HG02981 (cell line): ENCODE results near the gene NUF2.
"Not testable (repeated sequence)": the region's sequence is repeated elsewhere in the genome, so short reads cannot be mapped to it uniquely, and the experiment has no call there.

Source experiments
- ATAC-seq: cut with Tn5 transposase; IDR thresholded peaks from one replicate; pipeline ENCODE4 v1.9.1; 2021; ENCODE audit warnings: mild to moderate bottlenecking, moderate library complexity; ENCODE audit not compliant: unreplicated experiment

NUF2 gene

DNA sequence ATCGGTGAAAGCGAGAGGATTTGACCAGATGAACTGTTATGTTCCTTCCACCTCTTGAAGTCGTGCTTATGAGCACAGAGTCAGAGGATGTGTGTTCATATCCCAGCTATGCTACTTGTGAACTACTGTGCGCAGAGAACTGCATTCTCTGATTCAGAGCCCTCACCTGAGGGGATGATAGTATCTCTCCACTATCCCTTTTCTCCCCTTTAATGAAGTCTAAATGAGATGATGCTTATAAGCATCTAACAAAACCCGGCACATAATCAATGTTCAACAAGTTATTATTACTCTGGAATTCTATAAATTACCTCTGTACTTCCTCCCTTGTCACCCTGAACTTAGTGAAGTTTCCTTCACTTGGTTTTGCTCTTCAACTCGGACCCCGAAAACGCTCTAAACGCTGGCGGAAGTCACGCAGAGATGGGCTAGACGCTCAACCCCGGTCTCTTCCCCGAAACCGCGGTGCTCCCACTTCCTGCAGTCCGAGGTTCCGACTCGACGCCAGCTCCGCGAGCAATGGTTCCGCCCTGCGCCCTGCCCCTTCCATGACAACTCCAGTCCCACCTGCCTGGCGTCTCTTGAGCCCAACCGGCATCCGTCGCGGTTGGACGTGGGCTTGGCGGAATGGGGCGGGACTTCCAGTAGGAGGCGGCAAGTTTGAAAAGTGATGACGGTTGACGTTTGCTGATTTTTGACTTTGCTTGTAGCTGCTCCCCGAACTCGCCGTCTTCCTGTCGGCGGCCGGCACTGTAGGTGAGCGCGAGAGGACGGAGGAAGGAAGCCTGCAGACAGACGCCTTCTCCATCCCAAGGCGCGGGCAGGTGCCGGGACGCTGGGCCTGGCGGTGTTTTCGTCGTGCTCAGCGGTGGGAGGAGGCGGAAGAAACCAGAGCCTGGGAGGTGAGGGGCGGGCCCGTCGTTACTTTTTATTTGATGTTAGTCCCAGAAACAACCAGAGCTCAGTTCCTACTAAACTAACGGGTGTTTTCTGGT is at the start of gene NUF2:
NUF2 (plus strand) TSS at position 644 of the 995 bp plus-strand sequence. CDS start 4,098 bp downstream, outside the sequence.
- peak; percentile 92 for ATAC-seq

DNA sequence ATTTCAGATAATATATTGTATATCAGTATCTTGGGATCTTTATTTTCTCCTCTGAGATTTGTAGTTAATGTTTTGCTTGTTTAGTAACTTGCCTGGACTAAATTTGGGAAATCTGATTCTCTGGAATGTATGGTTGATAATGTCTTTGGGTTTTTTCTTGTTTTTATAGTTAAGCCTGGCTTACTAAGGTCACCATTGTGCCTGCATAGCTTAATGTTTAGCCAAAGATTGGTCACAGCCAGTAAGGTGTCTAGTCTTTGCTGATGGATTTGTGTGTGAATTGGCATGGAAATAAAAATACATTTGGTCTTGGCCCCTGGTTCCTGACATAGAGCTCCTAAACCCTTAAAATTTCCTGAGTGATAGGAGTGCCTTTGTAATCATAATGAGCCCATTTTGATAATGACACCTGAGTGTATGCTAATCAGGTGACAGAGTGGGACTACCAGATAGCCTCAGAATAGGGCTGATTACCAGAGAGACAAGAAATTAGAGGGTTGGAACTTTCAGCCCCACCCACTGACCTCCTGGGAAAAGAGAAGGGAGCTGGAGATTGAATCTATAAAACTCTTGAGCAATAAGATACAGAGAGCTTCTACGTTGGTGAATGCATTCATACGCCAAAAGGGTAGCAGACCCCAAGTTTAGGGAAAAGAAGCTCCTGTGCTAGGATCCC is 47.9 kb upstream of the NUF2 start:
- no peak for ATAC-seq

- no peak for ATAC-seq
Measured at GRCh38 chr1:163275222-163275621, 46.5 kb upstream of the NUF2 start.

DNA sequence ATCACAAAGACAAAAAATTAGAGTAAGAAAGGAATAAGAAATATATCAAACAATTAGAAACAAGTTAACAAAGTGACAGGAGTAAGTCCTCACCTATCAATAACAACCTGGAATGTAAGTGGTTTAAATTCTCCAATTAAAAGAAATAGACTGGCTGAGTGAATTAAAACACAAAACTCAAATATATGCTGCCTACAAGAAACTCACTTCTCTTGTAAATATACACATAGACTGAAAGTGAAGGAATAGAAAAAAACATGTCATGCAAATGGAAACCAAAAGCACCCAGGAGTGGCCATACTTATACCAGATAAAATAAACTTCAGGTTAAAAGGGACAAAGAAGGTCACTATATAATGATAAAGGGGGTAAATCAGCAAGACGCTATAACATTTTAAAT is 43.2 kb upstream of the NUF2 start:
- no peak for ATAC-seq

DNA sequence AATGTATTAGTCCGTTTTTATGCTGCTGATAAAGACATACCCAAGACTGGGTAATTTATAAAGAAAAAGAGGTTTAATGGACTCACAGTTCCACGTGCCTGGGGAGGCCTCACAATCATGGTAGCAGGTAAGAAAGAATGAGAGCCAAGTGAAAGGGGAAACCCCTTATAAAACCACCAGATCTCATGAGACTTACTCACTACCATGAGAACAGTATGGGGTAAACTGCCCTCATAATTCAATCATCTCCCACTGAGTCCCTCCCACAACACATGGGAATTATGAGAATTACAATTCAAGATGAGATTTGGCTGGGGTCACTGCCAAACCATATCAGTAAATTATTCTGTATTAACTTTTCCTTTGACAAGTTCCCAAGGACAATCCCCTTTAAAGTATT is 36.9 kb upstream of the NUF2 start:
- ATAC-seq = not testable (repeated sequence)

- ATAC-seq = no peak
Measured at GRCh38 chr1:163290025-163290640, 31.6 kb upstream of the NUF2 start.

DNA sequence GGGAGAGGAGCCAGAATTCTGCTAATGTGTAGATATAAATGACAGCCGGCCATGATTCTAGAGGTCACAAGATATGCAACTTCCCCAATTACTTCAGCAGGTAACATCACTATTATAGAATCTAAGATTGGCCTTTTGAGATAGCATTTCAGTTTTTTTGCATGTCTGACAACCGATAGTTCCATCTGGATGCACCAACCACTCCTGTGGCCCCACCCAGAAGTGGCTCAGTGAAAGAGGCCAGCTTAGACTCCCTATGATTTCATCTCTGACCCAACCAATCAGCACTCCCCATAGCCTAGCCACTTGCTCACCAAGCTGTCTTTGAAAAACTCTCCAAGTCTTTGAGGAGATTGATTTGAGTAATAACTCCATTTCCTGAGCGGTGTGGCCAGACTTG is 30.3 kb upstream of the NUF2 start:
- ATAC-seq = no peak

DNA sequence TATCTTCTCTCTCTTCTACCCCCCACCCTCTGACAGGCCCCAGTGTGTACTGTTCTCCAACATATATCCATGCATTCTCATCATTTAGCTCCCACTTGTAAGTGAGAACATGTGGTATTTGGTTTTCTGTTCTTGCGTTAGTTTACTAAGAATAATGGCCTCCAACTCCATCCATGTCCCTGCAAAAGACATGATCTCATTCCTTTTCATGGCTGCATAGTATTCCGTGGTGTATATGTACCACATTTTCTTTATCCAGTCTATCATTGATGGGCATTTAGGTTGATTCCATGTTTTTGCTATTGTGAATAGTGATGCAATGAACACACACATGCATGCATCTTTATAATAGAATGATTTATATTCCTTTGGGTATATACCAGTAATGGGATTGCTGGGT is 29.6 kb upstream of the NUF2 start:
- ATAC-seq = not testable (repeated sequence)

DNA sequence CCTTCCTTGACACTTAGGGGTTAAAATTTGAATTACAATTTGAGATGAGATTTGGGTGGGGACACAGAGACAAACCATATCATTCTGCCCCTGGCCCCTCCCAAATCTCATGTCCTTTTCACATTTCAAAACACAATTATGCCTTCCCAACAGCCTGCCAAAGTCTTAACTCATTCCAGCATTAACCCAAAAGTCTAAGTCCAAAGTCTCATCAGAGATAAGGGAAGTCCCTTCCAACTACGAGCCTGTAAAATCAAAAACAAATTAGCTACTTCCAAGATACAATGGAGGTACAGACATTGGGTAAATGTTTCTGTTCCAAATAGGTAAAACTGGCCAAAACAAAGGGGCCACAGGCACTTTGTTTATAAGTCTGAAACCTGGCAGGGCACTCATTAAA is 28.3 kb upstream of the NUF2 start:
- not testable (repeated sequence) for ATAC-seq

DNA sequence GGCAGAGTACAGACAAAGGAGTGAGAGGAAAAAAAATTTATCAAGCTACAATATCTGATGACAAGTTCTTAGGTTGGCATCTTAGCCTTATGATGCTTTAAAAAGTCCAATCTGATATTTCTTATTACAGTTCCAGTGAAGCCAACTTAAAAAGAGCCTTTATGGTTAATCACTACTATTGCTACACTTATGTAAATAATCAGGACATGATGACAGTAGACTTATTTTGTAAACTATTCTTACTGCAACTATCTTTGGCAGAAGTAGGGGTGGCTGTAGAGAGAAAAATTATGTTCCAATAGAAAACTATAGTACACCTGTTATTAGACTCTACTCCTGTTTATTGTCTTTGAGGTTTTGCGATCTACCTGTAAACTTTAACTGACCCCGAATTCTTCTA is 25.8 kb upstream of the NUF2 start:
- no peak for ATAC-seq

DNA sequence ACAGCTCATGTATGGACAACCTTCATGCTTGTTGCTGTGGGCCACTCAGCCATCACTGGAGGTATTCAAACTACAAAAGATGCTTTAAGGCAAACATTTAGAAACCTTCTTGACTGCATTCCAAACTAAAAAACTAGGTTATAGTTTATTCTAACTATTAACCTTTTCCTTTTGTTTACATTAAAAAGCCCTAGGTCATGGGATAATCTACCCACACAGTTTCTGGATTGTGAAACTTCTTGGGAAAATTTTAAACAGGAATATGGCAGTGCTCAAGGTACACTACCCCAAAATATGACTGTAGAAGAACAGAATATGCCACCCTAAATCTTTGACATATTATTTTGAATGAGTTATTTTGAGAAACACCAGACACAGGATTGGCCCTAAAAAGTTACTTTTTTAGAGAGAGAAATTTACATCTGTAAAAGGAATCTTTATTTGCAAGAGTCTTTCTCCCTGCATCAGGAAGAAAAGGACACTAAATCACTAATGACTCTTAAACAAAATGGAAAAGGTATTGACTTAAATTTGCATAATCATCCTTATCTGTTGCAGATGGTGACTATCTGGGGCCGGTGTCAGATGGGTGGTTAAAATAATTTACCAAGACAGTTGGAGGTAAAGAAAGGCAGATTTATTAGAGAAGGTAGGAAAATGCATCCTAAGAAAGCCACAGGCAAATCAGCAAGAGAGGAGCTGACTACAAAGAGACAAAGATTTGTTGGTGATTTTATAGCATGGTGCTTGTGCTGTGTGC is 25.1 kb upstream of the NUF2 start:
- ATAC-seq = no peak

DNA sequence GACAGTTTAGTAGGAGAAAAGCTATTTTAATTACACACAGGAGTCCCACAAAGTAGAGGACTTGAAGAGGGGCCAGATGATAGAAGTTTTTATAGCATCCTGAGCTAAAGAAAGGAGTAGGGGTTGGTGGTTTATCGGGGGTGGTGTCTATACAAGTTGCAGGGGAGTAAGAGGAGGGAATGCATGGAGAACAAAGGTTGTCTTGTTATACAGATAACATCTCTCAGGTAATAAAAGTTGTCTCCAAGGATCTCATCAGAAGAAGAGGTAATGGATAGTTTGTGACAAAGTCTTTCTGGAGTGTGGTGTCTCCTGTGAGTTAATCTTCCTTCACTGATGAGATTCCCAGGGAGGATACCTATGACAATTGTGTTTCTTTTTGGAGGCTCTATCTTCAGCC is 23.4 kb upstream of the NUF2 start:
- no peak for ATAC-seq

DNA sequence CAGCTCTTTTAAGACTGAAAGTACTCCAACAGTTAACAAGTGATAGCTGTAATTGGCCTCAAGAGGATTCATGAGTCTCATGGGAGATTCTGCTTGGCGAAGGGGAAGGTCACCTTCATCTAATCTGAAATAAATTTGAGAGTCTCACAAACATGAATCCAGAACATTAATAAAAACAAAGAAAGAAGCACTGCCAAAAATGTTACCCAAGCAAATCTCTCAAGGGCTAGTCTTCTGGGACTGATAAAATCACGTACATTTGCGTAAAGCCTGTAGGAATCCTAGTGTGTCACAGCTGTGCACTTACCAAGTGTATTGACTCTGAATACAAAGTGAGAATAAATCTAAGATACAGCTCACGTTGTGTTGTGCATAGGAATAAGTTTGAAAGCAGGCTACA is 21.2 kb upstream of the NUF2 start:
- no peak for ATAC-seq

GRCh38 chr1:163303561-163303960 is 18.2 kb upstream of the NUF2 start:
- no peak for ATAC-seq

- no peak for ATAC-seq
Measured at GRCh38 chr1:163305441-163305840, 16.3 kb upstream of the NUF2 start.

DNA sequence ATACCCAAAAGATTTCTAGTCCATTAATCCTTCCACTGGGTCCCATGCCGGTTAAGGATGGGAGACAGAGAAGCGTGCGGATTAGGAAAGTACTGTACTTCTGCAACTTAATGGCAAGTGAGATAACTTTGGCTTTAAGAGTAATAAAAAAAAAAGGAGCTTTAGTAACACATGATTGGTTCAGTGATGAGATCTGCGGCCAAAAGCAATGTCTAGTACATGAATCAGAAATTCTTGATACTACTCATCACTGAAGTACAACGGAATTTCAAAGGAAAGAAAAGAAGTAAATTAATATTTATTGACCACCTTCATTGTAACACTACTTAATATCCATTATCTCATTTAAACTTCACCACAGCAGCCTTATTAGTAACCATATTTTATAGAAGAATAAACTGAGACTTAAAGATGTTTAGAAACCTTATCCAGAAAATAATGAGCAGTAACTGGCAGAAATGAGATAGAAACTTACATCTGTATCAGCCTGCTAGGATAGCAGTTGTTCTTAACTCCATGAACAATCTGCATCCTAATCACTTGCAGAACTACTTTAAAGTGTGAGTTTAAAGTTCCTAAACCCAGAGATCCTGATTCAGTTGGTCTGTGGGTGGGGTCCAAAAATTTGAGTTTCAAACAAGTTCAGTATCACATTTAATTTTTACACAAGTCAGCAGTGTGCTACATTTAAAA is 14.1 kb upstream of the NUF2 start:
- no peak for ATAC-seq

- ATAC-seq = no peak
Measured at GRCh38 chr1:163308811-163309210, 12.9 kb upstream of the NUF2 start.

GRCh38 chr1:163315773-163316374 is 5.9 kb upstream of the NUF2 start:
- ATAC-seq = no peak

- no peak for ATAC-seq
Measured at GRCh38 chr1:163320891-163321290, 863 bp upstream of the NUF2 start.

GRCh38 chr1:163323339-163323738 is 1.6 kb downstream of the NUF2 start:
- ATAC-seq = not testable (repeated sequence)
